ENCODE measurements around the gene YARS2.

Gene YARS2

DNA sequence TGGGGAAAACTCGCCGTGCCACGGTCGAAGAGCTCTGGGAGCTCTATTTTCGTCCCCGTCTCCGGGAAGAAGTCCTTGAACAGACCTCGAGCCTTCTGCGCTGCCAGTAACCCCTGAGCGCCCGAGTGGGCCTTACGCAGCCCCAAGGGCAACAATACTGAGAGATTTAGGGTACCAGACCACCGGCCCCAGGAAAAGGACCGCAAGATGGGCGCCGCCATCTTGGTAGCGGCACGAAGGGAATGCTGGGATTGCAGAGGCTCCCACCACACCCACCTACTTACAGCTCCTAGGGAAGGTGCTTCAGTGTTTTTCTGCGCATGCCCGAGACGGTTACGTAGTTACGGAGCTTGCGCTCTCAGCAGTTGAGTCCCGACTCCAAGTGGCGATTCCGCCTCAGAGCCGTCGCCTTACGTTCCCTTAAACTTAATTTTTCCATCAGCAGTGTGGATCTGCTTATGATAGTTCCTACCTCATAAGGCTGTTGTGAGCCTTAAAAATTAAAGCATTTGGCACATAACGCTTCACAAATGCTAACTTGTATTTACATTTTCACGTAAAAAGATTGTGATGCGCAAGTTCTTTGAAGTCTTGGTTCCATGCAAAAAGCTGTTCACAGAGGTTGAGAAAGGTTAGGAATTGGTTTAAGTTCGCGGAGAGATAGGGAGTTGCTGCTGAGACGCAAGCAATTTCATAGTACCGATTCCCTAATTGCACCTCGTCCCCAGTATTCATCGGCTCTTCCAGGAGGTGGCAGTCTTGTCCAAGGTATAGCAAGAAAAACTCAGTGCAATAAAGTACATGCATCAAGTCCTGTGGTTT, at the start of gene YARS2:
TSS of gene YARS2 (minus strand) at position 244 of the 822 bp plus-strand sequence. CDS start at position 221, 23 bp downstream.
- H3K27ac ChIP-seq (ENCODE audit: low read depth, low read length), result peak within 1 kb of the TSS; percentile 93
- peaks cover 13% of the 10 kb centered on the region for H3K4me1 ChIP-seq (ENCODE audit: control insufficient read depth, insufficient read depth, low read length)
- no peaks in the 10 kb centered on the region for H3K27me3 ChIP-seq (ENCODE audit: control insufficient read depth, insufficient read depth, low read length)
- peaks cover 32% of the 10 kb centered on the region for H3K36me3 ChIP-seq (ENCODE audit: control insufficient read depth, insufficient read depth, low read length)
- H3K9ac ChIP-seq (ENCODE audit: low read length), result peak within 1 kb of the TSS; percentile 95
- H3K4me3 ChIP-seq (ENCODE audit: low read depth, low read length), result peak within 1 kb of the TSS; percentile 86
- no peaks in the 10 kb centered on the region for H3K9me3 ChIP-seq (ENCODE audit: control insufficient read depth, insufficient read depth, low read depth, low read length)

DNA sequence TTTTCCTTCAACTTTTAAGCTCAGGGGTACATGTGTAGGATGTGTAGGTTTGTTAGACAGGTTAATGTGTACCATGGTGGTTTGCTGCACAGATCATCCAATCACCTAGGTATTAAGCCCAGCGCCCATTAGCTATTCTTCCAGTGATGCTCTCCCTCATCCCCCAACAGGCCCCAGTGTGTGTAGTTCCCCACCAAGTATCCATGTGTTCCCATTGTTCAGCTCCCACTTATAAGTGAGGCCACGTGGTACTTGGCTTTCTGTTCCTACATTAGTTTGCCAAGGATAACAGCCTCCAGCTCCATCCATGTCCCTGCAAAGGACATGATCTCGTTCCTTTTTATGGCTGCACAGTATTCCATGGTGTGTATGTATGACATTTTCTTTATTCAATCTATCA, 48.6 kb upstream of the YARS2 start:
- Histone ChIP-seq H3K4me1 (ENCODE audit: control insufficient read depth, insufficient read depth, low read length) (no peaks in the 10 kb centered on the region), H3K9me3 (ENCODE audit: control insufficient read depth, insufficient read depth, low read depth, low read length) (peaks cover 19% of the 10 kb centered on the region; the same call in 1 of the 2 replicates), H3K9ac (ENCODE audit: low read length) (no peak overlapping the region), H3K27me3 (ENCODE audit: control insufficient read depth, insufficient read depth, low read length) (no peaks in the 10 kb centered on the region), H3K4me3 (ENCODE audit: low read depth, low read length) (no peak overlapping the region), H3K27ac (ENCODE audit: low read depth, low read length) (no peak overlapping the region), H3K36me3 (ENCODE audit: control insufficient read depth, insufficient read depth, low read length) (peaks cover 18% of the 10 kb centered on the region; the same call in 1 of the 2 replicates)

DNA sequence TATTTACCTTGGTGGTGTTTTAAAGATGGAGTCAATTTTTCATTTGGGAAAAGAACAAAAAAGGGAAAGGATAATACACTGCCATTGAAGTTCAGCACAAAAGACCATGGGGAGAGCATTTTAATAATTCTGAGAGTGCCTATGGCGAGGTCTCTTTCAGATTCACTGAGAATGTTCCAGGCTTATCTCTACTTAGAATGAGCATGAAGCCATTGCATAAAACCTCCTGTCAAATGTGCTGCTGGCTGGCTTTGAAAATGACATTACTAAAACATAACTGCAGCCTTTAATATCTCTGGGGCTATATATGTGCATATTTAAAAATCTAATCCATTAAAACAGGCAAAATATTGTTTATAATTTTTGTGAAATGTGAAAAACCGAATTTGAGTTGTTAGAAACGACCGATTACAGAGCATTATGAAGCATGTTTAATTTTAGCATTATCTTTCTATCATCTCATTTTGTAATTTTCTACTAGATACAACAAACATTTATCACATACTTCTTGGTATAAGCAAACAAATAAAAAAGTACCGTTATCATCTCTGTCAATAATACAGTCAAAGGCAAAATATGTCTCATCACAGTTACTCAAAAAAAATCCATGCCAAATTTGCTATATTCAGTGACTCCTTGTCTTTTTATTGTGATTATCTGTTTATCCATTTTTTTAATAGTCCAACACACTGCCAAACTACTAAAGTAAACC, 45.7 kb upstream of the YARS2 start:
- Histone ChIP-seq H3K4me1 (ENCODE audit: control insufficient read depth, insufficient read depth, low read length) (no peaks in the 10 kb centered on the region), H3K9me3 (ENCODE audit: control insufficient read depth, insufficient read depth, low read depth, low read length) (peaks cover 6% of the 10 kb centered on the region; the same call in 1 of the 2 replicates), H3K36me3 (ENCODE audit: control insufficient read depth, insufficient read depth, low read length) (peaks cover 15% of the 10 kb centered on the region; the same call in 1 of the 2 replicates), H3K27me3 (ENCODE audit: control insufficient read depth, insufficient read depth, low read length) (no peaks in the 10 kb centered on the region), H3K27ac (ENCODE audit: low read depth, low read length) (no peak overlapping the region), H3K9ac (ENCODE audit: low read length) (no peak overlapping the region), H3K4me3 (ENCODE audit: low read depth, low read length) (no peak overlapping the region)

DNA sequence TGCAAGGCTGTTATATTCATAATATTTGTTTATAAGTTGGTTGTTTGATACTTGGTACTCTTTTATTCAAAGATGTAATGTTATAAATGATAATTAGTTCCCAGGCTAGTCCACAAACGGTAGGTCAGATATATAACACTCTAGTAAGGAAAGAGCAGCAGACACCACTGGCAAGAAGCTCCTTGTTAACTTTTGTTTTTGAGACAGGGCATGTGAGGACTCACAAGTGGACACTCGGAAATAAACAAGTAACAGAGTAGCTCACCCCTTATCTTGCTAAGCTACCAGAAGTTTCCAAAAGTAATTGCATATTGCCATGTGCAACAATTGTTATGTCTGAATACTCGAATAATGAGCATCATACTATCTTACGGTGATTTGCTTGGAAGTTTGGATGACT, 38.6 kb upstream of the YARS2 start:
- Histone ChIP-seq H3K27ac (ENCODE audit: low read depth, low read length) (no peak overlapping the region), H3K27me3 (ENCODE audit: control insufficient read depth, insufficient read depth, low read length) (no peaks in the 10 kb centered on the region), H3K4me1 (ENCODE audit: control insufficient read depth, insufficient read depth, low read length) (no peaks in the 10 kb centered on the region), H3K36me3 (ENCODE audit: control insufficient read depth, insufficient read depth, low read length) (peaks cover 24% of the 10 kb centered on the region; the same call in 1 of the 2 replicates), H3K9me3 (ENCODE audit: control insufficient read depth, insufficient read depth, low read depth, low read length) (no peaks in the 10 kb centered on the region), H3K9ac (ENCODE audit: low read length) (no peak overlapping the region), H3K4me3 (ENCODE audit: low read depth, low read length) (no peak overlapping the region)

DNA sequence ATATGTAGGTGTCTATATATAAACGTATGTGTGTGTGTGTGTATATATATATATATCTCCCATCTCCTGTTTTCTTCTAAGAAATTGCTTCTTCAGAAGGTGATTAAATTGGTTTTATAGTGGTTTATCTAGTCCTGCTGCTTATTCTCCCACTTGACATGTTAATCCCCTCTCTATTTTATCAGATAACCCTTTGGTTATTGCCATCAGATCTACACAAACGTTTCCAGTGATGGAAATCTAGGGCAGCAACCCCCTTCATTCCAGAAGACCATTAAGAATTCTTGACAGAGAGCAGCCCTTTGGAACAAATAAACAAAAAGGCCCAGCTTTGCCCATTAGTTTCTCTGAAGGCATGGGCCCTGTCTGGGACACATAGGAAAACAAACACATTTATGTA, 34.2 kb upstream of the YARS2 start:
- Histone ChIP-seq H3K4me1 (ENCODE audit: control insufficient read depth, insufficient read depth, low read length) (no peaks in the 10 kb centered on the region), H3K9ac (ENCODE audit: low read length) (no peak overlapping the region), H3K27me3 (ENCODE audit: control insufficient read depth, insufficient read depth, low read length) (no peaks in the 10 kb centered on the region), H3K9me3 (ENCODE audit: control insufficient read depth, insufficient read depth, low read depth, low read length) (no peaks in the 10 kb centered on the region), H3K4me3 (ENCODE audit: low read depth, low read length) (no peak overlapping the region), H3K36me3 (ENCODE audit: control insufficient read depth, insufficient read depth, low read length) (peaks cover 16% of the 10 kb centered on the region; the same call in 1 of the 2 replicates), H3K27ac (ENCODE audit: low read depth, low read length) (no peak overlapping the region)

DNA sequence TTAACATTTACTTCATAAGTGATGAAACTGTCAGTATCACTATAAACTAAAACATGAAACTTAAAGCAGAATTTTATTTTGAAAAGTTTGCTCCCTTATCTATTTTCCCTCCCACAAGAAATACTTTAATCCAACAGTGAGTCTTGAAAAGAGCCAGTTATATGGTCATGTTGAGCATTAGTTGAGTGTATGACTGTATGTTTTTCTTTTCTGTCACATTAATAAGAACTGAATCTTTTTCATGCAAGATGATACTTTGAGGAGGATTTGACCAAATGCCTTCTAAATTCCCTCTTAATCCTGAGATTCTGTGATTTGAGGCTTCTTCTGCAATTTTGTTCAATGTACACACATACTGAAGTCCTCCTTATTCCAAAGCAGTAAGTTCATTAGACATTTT, 33.7 kb upstream of the YARS2 start:
- H3K4me3 ChIP-seq (ENCODE audit: low read depth, low read length), result no peak overlapping the region
- peaks cover 12% of the 10 kb centered on the region; the same call in 1 of the 2 replicates for H3K36me3 ChIP-seq (ENCODE audit: control insufficient read depth, insufficient read depth, low read length)
- no peaks in the 10 kb centered on the region for H3K9me3 ChIP-seq (ENCODE audit: control insufficient read depth, insufficient read depth, low read depth, low read length)
- no peak overlapping the region for H3K27ac ChIP-seq (ENCODE audit: low read depth, low read length)
- H3K27me3 ChIP-seq (ENCODE audit: control insufficient read depth, insufficient read depth, low read length), result no peaks in the 10 kb centered on the region
- no peaks in the 10 kb centered on the region for H3K4me1 ChIP-seq (ENCODE audit: control insufficient read depth, insufficient read depth, low read length)
- no peak overlapping the region for H3K9ac ChIP-seq (ENCODE audit: low read length)

DNA sequence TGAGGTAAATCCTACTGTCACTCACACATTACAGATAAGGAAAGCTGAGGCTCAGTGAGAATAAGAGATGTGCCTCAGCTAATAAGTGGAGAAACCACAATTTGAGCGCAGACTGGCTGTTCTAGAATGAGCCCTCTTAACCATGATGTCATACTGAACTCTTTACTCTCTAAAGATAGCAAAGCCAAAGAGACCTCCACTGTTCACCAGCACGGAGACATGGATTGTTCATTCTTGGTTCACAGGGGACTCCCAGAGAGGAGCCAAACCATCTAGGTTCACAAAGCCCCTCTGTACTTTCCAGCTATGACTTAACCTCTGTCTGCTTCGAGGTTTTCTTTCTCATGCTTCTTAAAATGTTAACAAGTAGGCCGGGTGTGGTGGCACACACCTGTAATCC, 32.7 kb upstream of the YARS2 start:
- H3K4me1 ChIP-seq (ENCODE audit: control insufficient read depth, insufficient read depth, low read length), result no peaks in the 10 kb centered on the region
- H3K4me3 ChIP-seq (ENCODE audit: low read depth, low read length), result no peak overlapping the region
- no peaks in the 10 kb centered on the region for H3K27me3 ChIP-seq (ENCODE audit: control insufficient read depth, insufficient read depth, low read length)
- H3K36me3 ChIP-seq (ENCODE audit: control insufficient read depth, insufficient read depth, low read length), result peaks cover 9% of the 10 kb centered on the region; the same call in 1 of the 2 replicates
- H3K9me3 ChIP-seq (ENCODE audit: control insufficient read depth, insufficient read depth, low read depth, low read length), result no peaks in the 10 kb centered on the region
- no peak overlapping the region for H3K27ac ChIP-seq (ENCODE audit: low read depth, low read length)
- no peak overlapping the region for H3K9ac ChIP-seq (ENCODE audit: low read length)

DNA sequence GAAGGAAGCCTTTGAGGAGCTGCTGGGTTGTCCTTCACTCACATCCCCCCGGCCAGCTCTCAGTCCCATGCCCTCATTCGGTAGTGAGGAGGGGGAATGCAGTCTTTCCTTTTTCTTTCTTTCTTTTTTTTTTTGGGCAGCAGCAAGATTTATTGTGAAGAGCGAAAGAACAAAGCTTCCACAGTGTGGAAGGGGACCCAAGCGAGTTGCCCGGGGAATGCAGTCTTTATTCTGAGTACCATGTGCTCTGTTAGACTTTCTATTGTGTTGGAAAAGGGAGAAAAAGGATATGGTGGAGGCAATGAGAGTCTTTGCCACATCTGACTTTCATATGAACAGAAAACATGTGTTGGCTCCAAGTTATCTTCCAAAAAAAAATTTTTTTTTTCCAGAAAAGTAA, 29.9 kb upstream of the YARS2 start:
- Histone ChIP-seq H3K27me3 (ENCODE audit: control insufficient read depth, insufficient read depth, low read length) (no peaks in the 10 kb centered on the region), H3K9me3 (ENCODE audit: control insufficient read depth, insufficient read depth, low read depth, low read length) (no peaks in the 10 kb centered on the region), H3K4me3 (ENCODE audit: low read depth, low read length) (no peak overlapping the region), H3K9ac (ENCODE audit: low read length) (no peak overlapping the region), H3K4me1 (ENCODE audit: control insufficient read depth, insufficient read depth, low read length) (no peaks in the 10 kb centered on the region), H3K36me3 (ENCODE audit: control insufficient read depth, insufficient read depth, low read length) (no peaks in the 10 kb centered on the region), H3K27ac (ENCODE audit: low read depth, low read length) (no peak overlapping the region)

DNA sequence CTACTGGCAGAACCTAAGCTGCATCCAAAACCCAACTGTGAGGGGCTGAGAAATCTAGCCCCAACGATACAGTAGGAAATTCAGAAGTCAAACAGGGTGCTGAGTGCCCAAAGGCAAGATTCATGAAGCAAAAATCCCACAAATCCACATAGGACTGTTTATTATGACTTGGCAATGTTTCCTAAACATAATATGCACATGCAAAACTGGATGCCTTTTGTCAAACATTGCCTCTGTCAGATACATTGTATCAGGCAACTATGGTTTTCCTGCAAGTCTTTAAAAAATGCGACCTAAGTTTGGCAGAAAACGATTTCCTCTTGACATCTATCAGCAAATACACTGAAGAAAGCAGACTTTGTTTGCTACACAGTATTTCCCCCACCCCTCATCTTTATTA, 27.3 kb upstream of the YARS2 start:
- no peaks in the 10 kb centered on the region for H3K9me3 ChIP-seq (ENCODE audit: control insufficient read depth, insufficient read depth, low read depth, low read length)
- no peak overlapping the region for H3K27ac ChIP-seq (ENCODE audit: low read depth, low read length)
- no peaks in the 10 kb centered on the region for H3K4me1 ChIP-seq (ENCODE audit: control insufficient read depth, insufficient read depth, low read length)
- H3K9ac ChIP-seq (ENCODE audit: low read length), result no peak overlapping the region
- no peaks in the 10 kb centered on the region for H3K36me3 ChIP-seq (ENCODE audit: control insufficient read depth, insufficient read depth, low read length)
- no peaks in the 10 kb centered on the region for H3K27me3 ChIP-seq (ENCODE audit: control insufficient read depth, insufficient read depth, low read length)
- H3K4me3 ChIP-seq (ENCODE audit: low read depth, low read length), result no peak overlapping the region

DNA sequence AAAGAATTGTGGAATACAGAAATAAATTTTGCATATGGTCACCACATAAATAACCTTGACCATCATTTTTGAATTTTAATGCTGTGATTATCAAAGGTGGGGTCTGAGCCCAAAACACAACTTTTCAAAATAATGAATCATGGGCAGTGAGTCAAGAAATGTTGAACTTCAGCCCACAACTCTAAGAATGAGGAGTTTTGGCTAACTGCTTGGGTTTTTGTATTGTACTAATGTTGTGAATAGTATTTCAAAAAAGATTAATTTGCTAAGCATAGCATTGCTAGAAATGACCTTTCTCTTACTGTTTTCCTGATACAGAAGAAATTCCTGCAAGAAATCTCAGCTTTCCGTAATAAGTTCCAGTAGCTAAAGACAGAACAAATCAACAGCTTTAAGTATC, 24.4 kb upstream of the YARS2 start:
- Histone ChIP-seq H3K9me3 (ENCODE audit: control insufficient read depth, insufficient read depth, low read depth, low read length) (no peaks in the 10 kb centered on the region), H3K4me1 (ENCODE audit: control insufficient read depth, insufficient read depth, low read length) (no peaks in the 10 kb centered on the region), H3K4me3 (ENCODE audit: low read depth, low read length) (no peak overlapping the region), H3K27ac (ENCODE audit: low read depth, low read length) (no peak overlapping the region), H3K9ac (ENCODE audit: low read length) (no peak overlapping the region), H3K27me3 (ENCODE audit: control insufficient read depth, insufficient read depth, low read length) (no peaks in the 10 kb centered on the region), H3K36me3 (ENCODE audit: control insufficient read depth, insufficient read depth, low read length) (no peaks in the 10 kb centered on the region)

DNA sequence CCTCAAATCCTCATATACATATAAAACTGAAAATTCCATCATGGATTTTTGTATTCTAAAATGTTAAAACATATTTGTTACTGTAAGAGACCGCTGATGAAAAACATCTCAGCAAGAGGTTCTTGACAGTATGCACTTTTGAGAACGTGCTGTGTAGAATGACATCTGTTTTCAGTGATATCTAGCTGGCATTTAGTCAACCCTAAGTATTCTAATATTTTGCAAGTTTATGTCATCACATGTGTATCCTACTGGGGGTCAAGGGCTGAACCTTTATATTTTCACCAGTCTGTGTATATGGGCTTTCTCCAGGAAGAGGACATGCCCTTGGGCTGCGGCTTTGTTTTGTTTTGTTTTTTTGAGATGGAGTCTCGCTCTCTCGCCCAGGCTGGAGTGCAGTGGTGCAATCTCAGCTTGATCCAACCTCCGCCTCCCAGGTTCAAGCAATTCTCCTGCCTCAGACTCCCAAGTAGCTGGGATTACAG, 22.0 kb upstream of the YARS2 start:
- H3K36me3 ChIP-seq (ENCODE audit: control insufficient read depth, insufficient read depth, low read length), result no peaks in the 10 kb centered on the region
- no peak overlapping the region for H3K4me3 ChIP-seq (ENCODE audit: low read depth, low read length)
- H3K9ac ChIP-seq (ENCODE audit: low read length), result no peak overlapping the region
- H3K27me3 ChIP-seq (ENCODE audit: control insufficient read depth, insufficient read depth, low read length), result no peaks in the 10 kb centered on the region
- no peaks in the 10 kb centered on the region for H3K9me3 ChIP-seq (ENCODE audit: control insufficient read depth, insufficient read depth, low read depth, low read length)
- H3K27ac ChIP-seq (ENCODE audit: low read depth, low read length), result no peak overlapping the region
- H3K4me1 ChIP-seq (ENCODE audit: control insufficient read depth, insufficient read depth, low read length), result no peaks in the 10 kb centered on the region
